Measurements from ENCODE around the gene B4GALT4.

B4GALT4 gene

DNA sequence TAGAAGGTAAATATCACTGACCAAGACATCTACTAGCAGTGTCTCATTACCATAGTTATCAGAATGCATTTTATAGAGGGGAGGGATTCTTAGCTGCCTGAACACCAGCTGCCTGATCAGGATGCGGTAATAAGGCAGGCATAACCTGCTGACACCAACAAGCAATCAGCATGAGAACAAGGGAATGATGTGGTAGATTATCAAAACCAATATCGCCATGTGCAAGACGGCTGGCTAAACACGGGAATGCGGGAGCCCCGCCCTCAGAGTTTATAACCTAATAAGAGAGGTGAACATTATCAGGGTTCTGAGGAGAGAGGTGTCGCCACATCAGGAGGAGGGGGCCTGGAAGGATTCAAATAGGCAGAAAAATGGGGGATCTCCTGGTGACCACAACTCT, 20.5 kb downstream of the B4GALT4 start:
- Histone ChIP-seq H3K27me3 (ENCODE audit: insufficient read depth, poor library complexity, severe bottlenecking) (no peaks in the 10 kb centered on the region), H3K4me3 (replicated peaks; ENCODE audit: insufficient read depth, low read length) (no peak overlapping the region), H3K27ac (replicated peaks) (no peak overlapping the region)
- no peak for DNase-seq (ENCODE audit: low read depth in 1 of 2, low spot score in 1 of 2)
- no peak for TF ChIP-seq SPI1 (IDR thresholded peaks at IDR 0.05; ENCODE audit: borderline replicate concordance, low read depth)
- TF ChIP-seq, protein P1, sequence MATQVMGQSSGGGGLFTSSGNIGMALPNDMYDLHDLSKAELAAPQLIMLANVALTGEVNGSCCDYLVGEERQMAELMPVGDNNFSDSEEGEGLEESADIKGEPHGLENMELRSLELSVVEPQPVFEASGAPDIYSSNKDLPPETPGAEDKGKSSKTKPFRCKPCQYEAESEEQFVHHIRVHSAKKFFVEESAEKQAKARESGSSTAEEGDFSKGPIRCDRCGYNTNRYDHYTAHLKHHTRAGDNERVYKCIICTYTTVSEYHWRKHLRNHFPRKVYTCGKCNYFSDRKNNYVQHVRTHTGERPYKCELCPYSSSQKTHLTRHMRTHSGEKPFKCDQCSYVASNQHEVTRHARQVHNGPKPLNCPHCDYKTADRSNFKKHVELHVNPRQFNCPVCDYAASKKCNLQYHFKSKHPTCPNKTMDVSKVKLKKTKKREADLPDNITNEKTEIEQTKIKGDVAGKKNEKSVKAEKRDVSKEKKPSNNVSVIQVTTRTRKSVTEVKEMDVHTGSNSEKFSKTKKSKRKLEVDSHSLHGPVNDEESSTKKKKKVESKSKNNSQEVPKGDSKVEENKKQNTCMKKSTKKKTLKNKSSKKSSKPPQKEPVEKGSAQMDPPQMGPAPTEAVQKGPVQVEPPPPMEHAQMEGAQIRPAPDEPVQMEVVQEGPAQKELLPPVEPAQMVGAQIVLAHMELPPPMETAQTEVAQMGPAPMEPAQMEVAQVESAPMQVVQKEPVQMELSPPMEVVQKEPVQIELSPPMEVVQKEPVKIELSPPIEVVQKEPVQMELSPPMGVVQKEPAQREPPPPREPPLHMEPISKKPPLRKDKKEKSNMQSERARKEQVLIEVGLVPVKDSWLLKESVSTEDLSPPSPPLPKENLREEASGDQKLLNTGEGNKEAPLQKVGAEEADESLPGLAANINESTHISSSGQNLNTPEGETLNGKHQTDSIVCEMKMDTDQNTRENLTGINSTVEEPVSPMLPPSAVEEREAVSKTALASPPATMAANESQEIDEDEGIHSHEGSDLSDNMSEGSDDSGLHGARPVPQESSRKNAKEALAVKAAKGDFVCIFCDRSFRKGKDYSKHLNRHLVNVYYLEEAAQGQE (IDR thresholded peaks at IDR 0.05; ENCODE audit: insufficient replicate concordance, low read depth) = no peak

DNA sequence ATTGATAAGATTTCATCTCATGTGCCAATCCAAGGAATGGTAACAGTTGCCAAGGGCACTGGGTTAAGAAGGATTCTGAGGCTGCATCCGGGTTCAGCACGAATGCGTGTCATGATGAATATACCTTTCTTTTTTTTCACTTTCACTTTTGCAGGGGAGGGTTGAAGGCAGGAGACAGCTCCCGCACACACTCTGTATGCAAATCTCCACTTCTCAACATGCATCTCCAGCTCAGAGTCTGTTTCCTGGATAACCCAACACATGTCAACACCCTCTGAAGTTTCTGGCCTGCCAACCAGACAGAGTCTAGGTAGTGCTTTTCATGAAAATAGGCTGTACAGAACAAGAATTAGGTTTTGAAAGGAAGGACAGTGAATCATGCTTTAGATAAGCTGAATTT, 21.6 kb downstream of the B4GALT4 start:
- H3K4me3 ChIP-seq (replicated peaks; ENCODE audit: insufficient read depth, low read length) = no peak overlapping the region
- DNase-seq (ENCODE audit: low read depth in 1 of 2, low spot score in 1 of 2) = no peak
- H3K27ac ChIP-seq (replicated peaks) = no peak overlapping the region
- TF ChIP-seq GABPA (IDR thresholded peaks at IDR 0.05; ENCODE audit: low read depth) = no peak
- TF ChIP-seq, protein P1 (IDR thresholded peaks at IDR 0.05; ENCODE audit: insufficient replicate concordance, low read depth) = no peak
- no peak for TF ChIP-seq POLR2AphosphoS5 (IDR thresholded peaks at IDR 0.05; ENCODE audit: low read depth)
- TF ChIP-seq, protein P2, sequence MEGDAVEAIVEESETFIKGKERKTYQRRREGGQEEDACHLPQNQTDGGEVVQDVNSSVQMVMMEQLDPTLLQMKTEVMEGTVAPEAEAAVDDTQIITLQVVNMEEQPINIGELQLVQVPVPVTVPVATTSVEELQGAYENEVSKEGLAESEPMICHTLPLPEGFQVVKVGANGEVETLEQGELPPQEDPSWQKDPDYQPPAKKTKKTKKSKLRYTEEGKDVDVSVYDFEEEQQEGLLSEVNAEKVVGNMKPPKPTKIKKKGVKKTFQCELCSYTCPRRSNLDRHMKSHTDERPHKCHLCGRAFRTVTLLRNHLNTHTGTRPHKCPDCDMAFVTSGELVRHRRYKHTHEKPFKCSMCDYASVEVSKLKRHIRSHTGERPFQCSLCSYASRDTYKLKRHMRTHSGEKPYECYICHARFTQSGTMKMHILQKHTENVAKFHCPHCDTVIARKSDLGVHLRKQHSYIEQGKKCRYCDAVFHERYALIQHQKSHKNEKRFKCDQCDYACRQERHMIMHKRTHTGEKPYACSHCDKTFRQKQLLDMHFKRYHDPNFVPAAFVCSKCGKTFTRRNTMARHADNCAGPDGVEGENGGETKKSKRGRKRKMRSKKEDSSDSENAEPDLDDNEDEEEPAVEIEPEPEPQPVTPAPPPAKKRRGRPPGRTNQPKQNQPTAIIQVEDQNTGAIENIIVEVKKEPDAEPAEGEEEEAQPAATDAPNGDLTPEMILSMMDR (IDR thresholded peaks at IDR 0.05; ENCODE audit: insufficient read depth, low read length) = no peak
- no peaks in the 10 kb centered on the region for H3K27me3 ChIP-seq (ENCODE audit: insufficient read depth, poor library complexity, severe bottlenecking)

DNA sequence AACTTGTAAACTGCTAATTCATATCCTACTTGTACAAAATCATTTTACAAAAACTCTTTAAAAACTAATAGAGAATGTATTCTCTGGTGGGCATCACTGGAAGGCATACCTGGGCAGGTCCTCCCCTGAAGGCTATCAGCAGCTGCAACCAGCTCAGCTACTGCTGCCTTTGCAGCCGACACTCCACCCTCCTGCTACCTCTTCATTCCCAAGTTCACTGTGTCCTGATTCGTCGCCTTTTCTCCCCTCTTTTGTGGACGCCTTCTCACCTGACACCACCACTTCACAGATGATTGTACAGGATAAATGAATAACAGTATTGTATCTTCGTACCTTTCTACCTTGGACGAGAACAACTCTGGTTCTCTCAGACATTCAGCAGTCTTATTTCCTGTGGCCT, 28.9 kb downstream of the B4GALT4 start:
- Histone ChIP-seq H3K27me3 (ENCODE audit: insufficient read depth, poor library complexity, severe bottlenecking) (no peaks in the 10 kb centered on the region), H3K27ac (replicated peaks) (no peak overlapping the region), H3K4me3 (replicated peaks; ENCODE audit: insufficient read depth, low read length) (no peak overlapping the region)
- no peak for DNase-seq (ENCODE audit: low read depth in 1 of 2, low spot score in 1 of 2)
- TF ChIP-seq, protein P2 (IDR thresholded peaks at IDR 0.05; ENCODE audit: insufficient read depth, low read length) = no peak
- TF ChIP-seq POLR2AphosphoS5 (IDR thresholded peaks at IDR 0.05; ENCODE audit: low read depth) = no peak
- TF ChIP-seq, protein P1 (IDR thresholded peaks at IDR 0.05; ENCODE audit: insufficient replicate concordance, low read depth) = no peak
- TF ChIP-seq SPI1 (IDR thresholded peaks at IDR 0.05; ENCODE audit: borderline replicate concordance, low read depth) = no peak
- TF ChIP-seq GABPA (IDR thresholded peaks at IDR 0.05; ENCODE audit: low read depth) = no peak

DNA sequence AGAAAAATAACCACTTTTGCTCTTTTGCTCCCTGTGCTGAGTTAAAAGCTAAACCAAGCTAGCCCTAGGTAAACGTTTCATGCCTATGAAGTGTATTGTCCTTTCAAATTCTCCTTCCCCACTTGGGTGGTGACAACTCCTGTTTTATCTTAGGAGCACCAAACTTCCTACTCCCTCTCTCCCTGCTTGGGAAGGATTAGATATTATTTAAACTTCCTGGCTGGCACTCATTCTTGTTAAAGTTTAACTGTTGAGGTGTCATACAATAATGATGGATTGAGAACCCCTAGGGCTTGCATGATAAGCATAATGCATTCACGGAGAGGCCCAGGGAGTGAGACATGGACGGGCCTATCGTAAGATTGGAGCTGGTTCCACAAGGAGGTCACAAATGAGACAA, 29.5 kb downstream of the B4GALT4 start:
- no peak overlapping the region for H3K4me3 ChIP-seq (replicated peaks; ENCODE audit: insufficient read depth, low read length)
- TF ChIP-seq, protein P1 (IDR thresholded peaks at IDR 0.05; ENCODE audit: insufficient replicate concordance, low read depth) = no peak
- TF ChIP-seq POLR2AphosphoS5 (IDR thresholded peaks at IDR 0.05; ENCODE audit: low read depth) (no peak), GABPA (IDR thresholded peaks at IDR 0.05; ENCODE audit: low read depth) (no peak), SPI1 (IDR thresholded peaks at IDR 0.05; ENCODE audit: borderline replicate concordance, low read depth) (no peak)
- TF ChIP-seq, protein P2 (IDR thresholded peaks at IDR 0.05; ENCODE audit: insufficient read depth, low read length) = no peak
- H3K27me3 ChIP-seq (ENCODE audit: insufficient read depth, poor library complexity, severe bottlenecking) = no peaks in the 10 kb centered on the region
- no peak for DNase-seq (ENCODE audit: low read depth in 1 of 2, low spot score in 1 of 2)
- H3K27ac ChIP-seq (replicated peaks) = no peak overlapping the region
